Activated CD4-positive, alpha-beta memory T cell treated with anti-CD3 and anti-CD28 coated beads for 36 hours (primary cell): ENCODE results near the gene TRIP13. TPM values are rescaled to one million over a fixed set of nuclear protein-coding genes. Genes with fewer than 3 reads are reported as not detected.
A peak's percentile ranks its signal among the peaks of the same experiment; 100 is the strongest.

Experiments
- CTCF ChIA-PET: fragments of 350-600 bp; sonication (Branson Sonifier 250); formaldehyde crosslinking; loops from one replicate; lab custom pipeline; 2021; ENCODE audit warnings: antibody characterized with exemption, inconsistent platforms; lab: Charles Lee
- POLR2A ChIA-PET: fragments of 350-600 bp; sonication (Branson Sonifier 250); formaldehyde crosslinking; loops from one replicate; lab custom pipeline; 2021; ENCODE audit warnings: antibody characterized with exemption; lab: Charles Lee
- DNase-seq: peaks from one replicate; pipeline ENCODE4 v3.0.0-alpha.2; 2020
- H3K27ac Mint-ChIP-seq: one replicate; pipeline ENCODE4 v1.8.0; 2021; ENCODE audit warnings: mixed read lengths
- H3K27me3 Mint-ChIP-seq: one replicate; pipeline ENCODE4 v1.8.0; 2021; ENCODE audit warnings: mixed read lengths
- H3K36me3 Mint-ChIP-seq: one replicate; pipeline ENCODE4 v1.8.0; 2021; ENCODE audit warnings: mixed read lengths
- H3K4me1 Mint-ChIP-seq: one replicate; pipeline ENCODE4 v1.8.0; 2021; ENCODE audit warnings: low read depth, mixed read lengths
- H3K4me3 Mint-ChIP-seq: one replicate; pipeline ENCODE4 v1.8.0; 2021; ENCODE audit warnings: mild to moderate bottlenecking, mixed read lengths
- H3K9me3 Mint-ChIP-seq: one replicate; pipeline ENCODE4 v1.8.0; 2021; ENCODE audit warnings: mixed read lengths
- intact Hi-C: fragments of 100-400 bp; cut with micrococcal nuclease; formaldehyde crosslinking; loops from one replicate; pipeline ENCODE4 v1.15.1; 2023
- total RNA-seq, 2 experiments: library from RNA; stranded (reverse); gene quantifications; one replicate each; pipeline ENCODE4 v1.2.3, GENCODE V29; 2021

Gene TRIP13
- total RNA-seq, 2 experiments from 2014 or later: 32.4 to 33.9 TPM

DNA sequence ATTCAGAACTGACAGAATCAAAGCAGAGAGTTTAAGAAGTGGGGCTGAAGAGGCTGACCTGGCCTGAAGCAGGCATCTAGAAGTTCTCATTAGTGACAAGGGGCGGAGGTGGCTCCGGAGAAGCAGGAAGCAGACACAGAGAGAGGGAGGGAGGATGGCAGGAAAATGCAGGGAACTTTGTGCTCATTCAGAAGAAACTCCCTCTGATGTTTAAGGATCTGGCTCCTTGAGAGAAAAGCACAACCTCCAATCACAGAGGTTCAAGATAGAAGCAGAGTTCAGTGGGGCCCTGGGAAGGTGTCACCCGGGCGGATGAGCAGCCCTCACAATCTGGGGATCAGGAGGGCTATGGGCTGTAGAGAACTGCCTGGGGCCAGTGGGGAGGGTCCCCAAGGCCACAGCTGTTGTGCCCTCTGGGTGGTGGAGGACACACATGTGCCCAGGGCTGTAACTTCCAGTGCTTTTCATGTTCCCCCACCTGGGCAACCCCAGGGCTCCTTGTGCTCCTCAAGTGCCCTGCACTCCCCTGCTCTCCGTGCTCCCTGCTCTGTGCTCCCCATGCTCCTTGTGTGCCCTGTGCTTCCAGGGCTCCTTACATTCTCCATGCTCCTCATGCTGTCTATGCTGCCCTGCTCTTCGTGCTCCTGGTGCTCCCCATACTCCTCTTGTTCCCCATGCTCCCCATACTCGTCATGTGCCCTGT is 51.4 kb downstream of the TRIP13 start:
- intact Hi-C loops: no loop called here
- CTCF ChIA-PET: no interaction called here
- peaks cover 50% of the 10 kb centered on the region for H3K27me3 Mint-ChIP-seq
- DNase-seq: no peak
- H3K27ac Mint-ChIP-seq: peak overlapping the region; percentile 9
- no peaks in the 10 kb centered on the region for H3K36me3 Mint-ChIP-seq
- H3K4me3 Mint-ChIP-seq: no peak overlapping the region
- POLR2A ChIA-PET: no interaction called here
- H3K9me3 Mint-ChIP-seq: no peaks in the 10 kb centered on the region
- no peaks in the 10 kb centered on the region for H3K4me1 Mint-ChIP-seq

DNA sequence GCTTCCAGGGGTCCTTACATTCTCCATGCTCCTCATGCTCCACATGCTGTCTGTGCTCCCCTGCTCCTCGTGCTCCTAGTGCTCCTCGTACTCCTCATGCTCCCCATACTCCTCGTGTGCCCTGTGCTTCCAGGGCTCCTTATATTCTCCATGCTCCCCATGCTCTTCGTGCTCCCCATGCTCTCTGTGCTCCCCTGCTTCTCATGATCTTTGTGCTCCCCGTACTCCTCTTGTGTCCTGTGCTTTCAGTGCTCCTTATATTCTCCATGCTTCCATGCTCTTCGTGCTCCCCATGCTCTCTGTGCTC is 51.9 kb downstream of the TRIP13 start:
- CTCF ChIA-PET: no interaction called here
- H3K9me3 Mint-ChIP-seq: no peaks in the 10 kb centered on the region
- DNase-seq: no peak
- intact Hi-C loops: no loop called here
- peaks cover 52% of the 10 kb centered on the region for H3K27me3 Mint-ChIP-seq
- H3K27ac Mint-ChIP-seq: peak overlapping the region; percentile 9
- H3K4me3 Mint-ChIP-seq: no peak overlapping the region
- no peaks in the 10 kb centered on the region for H3K36me3 Mint-ChIP-seq
- POLR2A ChIA-PET: no interaction called here
- H3K4me1 Mint-ChIP-seq: no peaks in the 10 kb centered on the region

DNA sequence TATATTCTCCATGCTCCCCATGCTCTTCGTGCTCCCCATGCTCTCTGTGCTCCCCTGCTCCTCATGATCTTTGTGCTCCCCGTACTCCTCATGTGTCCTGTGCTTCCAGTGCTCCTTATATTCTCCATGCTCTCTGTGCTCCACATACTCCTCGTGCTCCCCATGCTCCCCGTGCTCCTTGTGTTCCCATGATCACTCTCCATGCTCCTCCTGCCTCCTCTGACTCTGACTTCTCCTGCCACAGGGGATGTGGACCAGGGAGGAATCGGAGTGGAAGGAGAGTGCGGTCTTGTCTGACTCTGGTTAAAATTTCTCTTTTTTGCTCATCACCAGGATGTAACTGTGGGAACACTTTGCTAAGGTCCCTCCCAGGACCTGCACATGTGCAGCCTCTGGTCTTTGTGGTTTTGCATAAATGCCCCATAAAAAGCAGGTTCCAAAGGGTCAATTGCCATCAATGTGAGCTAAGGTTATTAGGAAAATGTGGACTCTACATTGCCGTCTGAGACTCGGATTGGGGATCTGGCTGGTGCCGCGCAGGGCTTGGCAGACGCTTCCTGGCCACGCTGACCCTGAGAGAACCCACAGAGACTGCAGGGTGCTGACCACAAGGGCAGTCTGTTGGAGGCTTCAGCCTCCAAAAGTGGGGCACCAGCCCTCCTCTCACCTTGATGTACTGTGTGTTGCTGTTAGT is 52.5 kb downstream of the TRIP13 start:
- Mint-ChIP-seq H3K36me3 (no peaks in the 10 kb centered on the region), H3K9me3 (no peaks in the 10 kb centered on the region), H3K27ac (no peak overlapping the region), H3K27me3 (peaks cover 56% of the 10 kb centered on the region), H3K4me3 (no peak overlapping the region), H3K4me1 (no peaks in the 10 kb centered on the region)
- ChIA-PET CTCF (no interaction called here), POLR2A (no interaction called here)
- no peak for DNase-seq
- intact Hi-C loops: no loop called here

DNA sequence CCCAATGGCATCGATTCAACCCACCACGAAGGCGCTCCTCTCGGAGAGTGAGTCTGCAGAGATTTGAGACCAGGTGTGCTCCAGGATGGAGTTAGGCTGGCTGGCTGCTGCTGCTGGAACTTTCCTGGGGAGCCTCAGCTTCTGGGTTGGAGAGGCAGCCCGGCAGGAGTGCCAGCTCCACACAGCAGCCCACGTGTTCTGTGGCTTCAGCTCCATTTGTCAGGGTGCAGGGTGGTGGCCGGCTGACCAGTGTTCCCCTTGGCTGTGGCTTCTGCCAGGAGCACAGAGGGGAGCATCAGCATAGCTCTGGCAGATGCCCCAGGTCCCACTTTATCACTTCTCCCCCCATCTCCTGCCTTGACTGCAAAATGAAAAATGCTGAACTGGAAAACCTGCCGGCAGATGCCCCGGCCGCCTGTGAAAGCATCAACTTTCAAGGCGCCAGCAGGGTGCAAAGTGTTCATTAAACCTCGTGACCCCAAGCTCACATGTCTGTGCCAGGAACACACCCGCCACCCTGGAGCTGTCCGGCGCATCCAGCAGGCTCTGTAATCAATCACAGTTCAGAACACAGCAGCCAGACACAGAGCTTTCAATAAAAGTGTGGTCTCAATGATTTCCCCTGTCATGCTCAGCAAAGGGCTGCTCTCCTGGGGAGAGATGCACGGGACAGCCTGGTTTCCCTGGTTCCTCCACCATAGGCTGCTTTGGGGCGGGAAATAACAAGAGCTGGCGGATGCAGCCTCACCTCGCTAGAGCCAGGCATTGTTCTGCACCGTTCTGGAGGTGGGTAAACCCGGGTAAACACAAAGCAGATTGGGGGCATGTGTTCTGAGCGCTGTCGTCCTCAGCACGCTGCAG is 53.2 kb downstream of the TRIP13 start:
- H3K27ac Mint-ChIP-seq: no peak overlapping the region
- H3K4me1 Mint-ChIP-seq: no peaks in the 10 kb centered on the region
- ChIA-PET POLR2A (no interaction called here), CTCF (no interaction called here)
- DNase-seq: no peak
- no peaks in the 10 kb centered on the region for H3K36me3 Mint-ChIP-seq
- peaks cover 59% of the 10 kb centered on the region for H3K27me3 Mint-ChIP-seq
- intact Hi-C loops: no loop called here
- no peaks in the 10 kb centered on the region for H3K9me3 Mint-ChIP-seq
- no peak overlapping the region for H3K4me3 Mint-ChIP-seq

DNA sequence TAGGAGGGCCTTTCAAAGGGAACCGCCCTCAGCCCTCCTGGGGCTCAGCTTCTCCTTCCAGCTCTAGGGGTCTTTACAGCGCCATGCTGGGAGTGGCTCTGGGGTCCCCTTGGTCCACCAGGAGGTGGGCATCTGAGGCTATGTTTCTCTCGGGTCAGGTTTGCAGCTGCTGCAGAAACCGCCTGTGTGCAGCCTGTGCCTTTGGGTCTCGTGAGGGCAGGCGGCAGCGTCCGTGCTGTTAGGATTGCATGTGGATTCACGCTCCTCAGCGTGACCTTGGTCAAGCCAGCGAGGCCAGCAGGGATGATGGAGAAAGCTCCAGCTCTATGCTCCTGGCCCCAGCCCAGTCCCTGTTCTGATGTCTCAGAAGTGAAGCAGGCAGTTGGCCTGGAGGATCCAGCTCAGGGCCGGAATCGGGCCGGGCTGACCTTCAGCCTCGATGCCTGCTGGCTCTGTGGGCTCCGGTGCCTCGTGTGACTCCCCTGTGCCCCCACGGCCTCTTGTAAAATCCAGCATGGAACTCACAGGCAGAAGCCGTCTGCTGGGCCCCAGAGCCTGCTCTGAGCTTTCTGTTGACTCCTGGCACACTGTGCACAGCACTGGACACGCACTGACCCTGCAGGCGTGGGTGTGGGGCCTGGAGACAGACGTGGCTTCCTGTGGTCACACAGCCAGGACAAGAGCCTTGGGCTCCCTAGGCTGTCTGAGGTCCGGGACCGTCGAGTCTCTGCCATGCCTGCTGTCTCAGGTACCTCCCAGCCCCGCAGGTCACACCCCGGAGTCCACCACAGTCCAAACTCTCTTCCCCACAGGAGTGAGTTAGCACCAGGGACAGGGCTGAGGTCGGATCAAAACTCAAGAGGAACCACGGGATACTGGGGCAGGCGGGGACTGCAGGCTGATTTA is 54.3 kb downstream of the TRIP13 start:
- Mint-ChIP-seq H3K4me1 (no peaks in the 10 kb centered on the region), H3K27ac (no peak overlapping the region), H3K9me3 (no peaks in the 10 kb centered on the region), H3K27me3 (peaks cover 58% of the 10 kb centered on the region), H3K36me3 (no peaks in the 10 kb centered on the region), H3K4me3 (no peak overlapping the region)
- ChIA-PET POLR2A (no interaction called here), CTCF (no interaction called here)
- DNase-seq: no peak
- intact Hi-C loops: no loop called here

DNA sequence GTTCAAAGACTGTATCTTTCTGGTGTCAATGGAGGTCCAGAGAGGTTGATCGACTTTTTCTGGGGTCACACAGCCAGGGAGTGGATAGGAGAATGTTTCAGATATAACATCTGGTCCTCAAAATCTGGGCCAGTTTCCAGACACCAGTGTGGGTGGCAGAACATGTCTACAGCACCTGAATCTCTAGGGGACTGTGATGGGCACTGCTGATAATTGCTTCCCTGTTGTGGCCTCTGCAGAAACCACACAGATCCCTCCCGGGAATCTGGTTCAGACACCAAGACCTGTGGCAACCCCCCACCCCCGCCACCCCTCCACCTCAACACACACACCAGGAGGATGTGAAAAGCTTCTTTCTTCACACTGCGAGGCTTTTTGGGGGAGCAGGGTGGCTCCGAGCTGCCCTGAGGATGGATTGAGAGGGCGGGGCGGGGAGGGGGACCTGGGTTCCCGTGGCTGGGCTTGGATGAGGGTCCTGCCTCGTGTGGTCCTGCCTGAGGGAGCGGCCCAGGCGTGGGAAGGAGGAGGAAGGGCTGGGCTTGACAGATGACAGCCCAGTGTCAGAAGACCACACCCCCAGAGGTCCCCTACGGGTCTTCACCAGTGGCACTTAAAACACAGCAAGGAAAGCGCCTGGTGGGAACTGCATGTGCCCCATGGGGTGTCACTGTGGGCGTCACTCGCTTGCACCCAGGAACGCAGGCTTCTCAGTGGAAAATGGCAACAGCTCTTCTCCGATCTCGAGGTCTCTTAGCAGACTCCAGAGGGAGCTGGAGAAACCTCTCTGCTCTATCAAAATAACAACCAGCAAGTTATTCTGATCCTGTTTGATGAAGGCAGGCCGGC is 55.2 kb downstream of the TRIP13 start:
- ChIA-PET CTCF (no interaction called here), POLR2A (no interaction called here)
- DNase-seq: no peak
- intact Hi-C loops: no loop called here
- Mint-ChIP-seq H3K36me3 (no peaks in the 10 kb centered on the region), H3K27ac (no peak overlapping the region), H3K4me3 (no peak overlapping the region), H3K4me1 (no peaks in the 10 kb centered on the region), H3K9me3 (no peaks in the 10 kb centered on the region), H3K27me3 (peaks cover 54% of the 10 kb centered on the region)

DNA sequence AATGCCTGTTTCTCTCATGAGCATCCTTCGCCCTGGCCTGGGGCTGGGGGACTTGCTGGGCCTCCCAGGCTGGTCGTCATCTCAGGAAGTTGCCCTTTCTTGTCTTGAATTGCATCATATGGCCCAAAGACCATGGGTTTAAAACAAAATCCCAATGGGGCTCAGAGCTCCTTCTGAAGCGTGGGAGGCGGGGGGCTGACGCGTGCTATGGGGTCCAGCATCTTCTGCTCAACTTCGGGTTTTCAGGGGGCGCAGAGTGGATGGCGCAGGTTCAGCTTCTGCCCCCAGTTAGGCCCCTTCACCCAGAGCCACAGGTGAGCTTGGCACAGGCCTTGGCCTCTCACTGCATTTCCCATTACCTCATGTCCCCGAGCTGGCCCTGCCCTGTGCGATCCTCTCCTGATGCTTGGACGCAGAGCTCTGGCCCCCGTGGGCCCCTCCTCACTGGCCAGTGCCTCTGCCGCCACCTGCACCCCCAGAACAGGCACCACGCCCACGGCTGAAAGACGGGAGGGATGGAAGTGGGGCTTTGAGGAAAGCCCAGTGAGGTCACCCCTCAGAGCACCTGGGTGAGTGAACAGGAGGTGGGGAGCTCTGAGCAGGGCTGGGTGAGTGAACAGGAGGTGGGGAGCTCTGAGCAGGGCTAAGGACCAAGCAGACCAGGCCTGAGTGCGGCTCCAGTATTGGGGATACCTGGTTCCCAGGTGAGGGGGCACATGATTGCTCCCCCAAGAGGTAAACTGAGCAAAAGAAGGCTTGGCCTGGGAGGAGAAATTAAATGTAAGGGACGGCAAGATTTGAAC is 56.0 kb downstream of the TRIP13 start:
- intact Hi-C loops: no loop called here
- Mint-ChIP-seq H3K36me3 (no peaks in the 10 kb centered on the region), H3K4me3 (no peak overlapping the region), H3K4me1 (no peaks in the 10 kb centered on the region), H3K9me3 (no peaks in the 10 kb centered on the region), H3K27me3 (peaks cover 57% of the 10 kb centered on the region), H3K27ac (no peak overlapping the region)
- CTCF ChIA-PET: no interaction called here
- no peak for DNase-seq
- POLR2A ChIA-PET: no interaction called here

DNA sequence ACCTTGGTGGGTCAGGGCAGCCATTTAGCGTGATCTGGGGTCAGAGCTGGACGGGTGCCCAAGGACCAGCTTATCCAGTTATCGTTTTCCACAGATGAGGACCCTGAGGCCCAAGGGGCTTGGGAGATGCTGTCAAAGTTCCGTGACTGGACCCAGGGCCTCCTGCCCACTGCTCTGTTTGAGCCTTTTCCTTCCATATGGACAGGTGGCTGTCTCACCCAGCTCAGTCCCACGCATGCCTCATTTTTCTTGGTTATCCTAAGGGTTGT is 56.5 kb downstream of the TRIP13 start:
- DNase-seq: no peak
- no peak overlapping the region for H3K4me3 Mint-ChIP-seq
- no peaks in the 10 kb centered on the region for H3K36me3 Mint-ChIP-seq
- H3K27me3 Mint-ChIP-seq: peaks cover 62% of the 10 kb centered on the region
- H3K4me1 Mint-ChIP-seq: no peaks in the 10 kb centered on the region
- H3K9me3 Mint-ChIP-seq: no peaks in the 10 kb centered on the region
- intact Hi-C loops: no loop called here
- POLR2A ChIA-PET: no interaction called here
- CTCF ChIA-PET: no interaction called here
- H3K27ac Mint-ChIP-seq: no peak overlapping the region

DNA sequence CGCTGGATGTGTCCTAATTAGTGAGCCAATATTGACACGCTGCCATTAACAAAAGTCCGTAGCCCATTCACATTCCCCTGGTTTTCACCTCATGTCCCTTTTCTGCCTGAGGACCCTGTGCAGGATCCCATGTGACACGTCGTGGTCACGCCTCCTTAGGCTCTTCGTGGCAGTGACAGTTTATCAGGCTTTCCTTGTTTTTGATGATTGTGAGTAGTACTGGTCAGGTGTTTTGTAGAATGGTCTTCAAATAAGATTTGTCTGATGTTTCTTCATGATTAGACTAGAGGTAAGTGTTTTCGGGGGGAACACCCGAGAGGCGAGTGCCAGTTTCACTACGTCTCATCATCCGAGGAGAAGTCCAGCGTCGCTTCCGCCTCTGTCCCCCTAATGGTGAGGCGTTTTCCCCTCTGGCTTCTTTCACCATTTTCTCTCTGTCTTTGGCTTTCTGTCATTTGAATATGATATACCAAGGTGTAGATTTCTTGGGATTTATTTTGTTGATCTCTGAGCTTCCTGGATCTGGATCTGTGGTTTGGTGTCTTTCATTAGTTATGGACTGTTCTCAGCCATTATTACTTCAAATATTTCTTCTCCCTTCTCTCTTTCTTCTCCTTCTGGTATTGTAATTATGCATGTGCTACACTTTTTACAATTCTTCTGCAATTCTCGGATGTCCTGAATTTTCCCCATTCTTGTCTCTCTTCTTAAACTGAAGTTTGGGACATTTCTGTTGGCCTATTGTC is 57.3 kb downstream of the TRIP13 start:
- POLR2A ChIA-PET: no interaction called here

DNA sequence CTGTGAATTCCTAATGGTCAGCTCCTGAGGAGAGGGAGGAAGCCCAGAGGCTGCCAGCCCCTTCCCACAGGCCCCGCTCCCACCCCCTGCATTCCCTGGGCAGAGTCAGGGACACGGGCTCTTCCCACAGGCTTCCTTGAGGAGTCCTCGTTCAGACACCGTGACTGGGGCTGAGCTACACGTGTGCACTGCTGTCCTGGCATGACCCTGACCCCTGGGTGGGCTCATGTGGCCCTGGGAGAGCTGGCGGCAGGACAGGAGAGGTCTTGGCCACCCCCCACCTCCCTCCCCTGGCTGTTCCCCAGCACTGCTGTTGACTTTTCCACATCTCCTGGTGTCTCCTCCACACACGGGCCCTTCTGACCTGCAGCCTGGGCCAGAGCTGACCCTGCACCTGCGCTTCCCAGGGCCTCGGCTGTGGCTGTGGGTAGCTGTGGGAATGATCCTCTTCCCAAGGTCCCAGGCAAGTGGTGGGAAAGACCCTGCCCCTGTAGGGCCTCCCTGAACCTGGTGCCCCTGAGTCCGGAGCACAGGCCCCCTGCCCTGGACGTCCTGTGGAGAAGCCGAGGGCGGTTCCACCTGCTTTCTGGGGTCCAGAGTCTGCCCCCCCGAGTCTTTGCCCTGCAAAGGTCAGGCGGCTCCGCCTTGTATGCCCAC is 59.4 kb downstream of the TRIP13 start:
- no peaks in the 10 kb centered on the region for H3K36me3 Mint-ChIP-seq
- ChIA-PET CTCF (interaction anchor here (1.3 kb wide), 1 partner anchor 28 kb away, joined by 4 read pairs; no protein-coding TSS in a partner anchor), POLR2A (no interaction called here)
- H3K27ac Mint-ChIP-seq: no peak overlapping the region
- H3K9me3 Mint-ChIP-seq: no peaks in the 10 kb centered on the region
- H3K4me3 Mint-ChIP-seq: no peak overlapping the region
- peaks cover 11% of the 10 kb centered on the region for H3K4me1 Mint-ChIP-seq
- H3K27me3 Mint-ChIP-seq: peaks cover 52% of the 10 kb centered on the region
- DNase-seq: no peak
- intact Hi-C loops: no loop called here

More for the DNA sequence above, 57.3 kb downstream of the TRIP13 start:
- DNase-seq: no peak
- CTCF ChIA-PET: no interaction called here
- Mint-ChIP-seq H3K36me3 (no peaks in the 10 kb centered on the region), H3K4me3 (no peak overlapping the region), H3K27me3 (peaks cover 55% of the 10 kb centered on the region), H3K4me1 (no peaks in the 10 kb centered on the region), H3K27ac (no peak overlapping the region), H3K9me3 (no peaks in the 10 kb centered on the region)
- intact Hi-C loops: no loop called here
